IMR-90 (cell line): ENCODE results near the gene ACACA. TPM values are rescaled to one million over a fixed set of nuclear protein-coding genes. Genes with fewer than 3 reads are reported as not detected.

Experiments used
- ATAC-seq: fragments of 200-7000 bp; cut with Tn5 transposase; 2 replicates; pipeline ENCODE4 v1.9.1; 2020; ENCODE audit warnings: low read depth, mild to moderate bottlenecking, moderate library complexity
- BruUV-seq: library from RNA; stranded (reverse); fragments of 400-500 nt; replicated peaks from 2 replicates; lab custom pipeline; 2021; lab: Mats Ljungman, UMichigan
- CTCF ChIA-PET: fragments of 300-600 bp; formaldehyde crosslinking; extraction: SDS; loops from one replicate; lab custom pipeline; 2021; ENCODE audit warnings: antibody characterized with exemption; lab: Yijun Ruan, JAX
- POLR2A ChIA-PET: fragments of 300-600 bp; sonication (Branson Sonifier 250); formaldehyde crosslinking; loops from one replicate; lab custom pipeline; 2022; ENCODE audit warnings: antibody characterized with exemption; ENCODE audit not compliant: unreplicated experiment; lab: Charles Lee
- DNase-seq: peaks from one replicate; pipeline ENCODE4 v3.0.0; 2013
- H2AFZ ChIP-seq: replicated peaks from 2 replicates; pipeline ENCODE3; 2013; ENCODE audit warnings: low read length, mild to moderate bottlenecking; ENCODE audit not compliant: poor library complexity
- H2AK5ac ChIP-seq: 2 replicates; pipeline ENCODE4 v1.6.1; 2013; ENCODE audit warnings: low read depth, low read length, inconsistent platforms
- H2AK9ac ChIP-seq: replicated peaks from 2 replicates; pipeline ENCODE3; 2013; ENCODE audit warnings: mild to moderate bottlenecking, low read depth, low read length, moderate library complexity; ENCODE audit not compliant: poor library complexity
- H2BK120ac ChIP-seq: 2 replicates; pipeline ENCODE4 v1.6.1; 2013; ENCODE audit warnings: low read depth, low read length, inconsistent platforms
- H2BK15ac ChIP-seq: 3 replicates; pipeline ENCODE4 v1.6.1; 2013; ENCODE audit warnings: low read depth, low read length, inconsistent platforms
- H2BK20ac ChIP-seq: 2 replicates; pipeline ENCODE4 v1.6.1; 2013; ENCODE audit warnings: low read depth, mild to moderate bottlenecking, inconsistent platforms, low read length, moderate library complexity
- H2BK5ac ChIP-seq: 2 replicates; pipeline ENCODE4 v1.6.1; 2013; ENCODE audit warnings: mild to moderate bottlenecking, low read depth, low read length, inconsistent platforms; ENCODE audit not compliant: poor library complexity, severe bottlenecking
- H3K14ac ChIP-seq: replicated peaks from 2 replicates; pipeline ENCODE4 v1.6.1; 2013; ENCODE audit warnings: low read depth, low read length, inconsistent platforms
- H3K18ac ChIP-seq: 2 replicates; pipeline ENCODE4 v1.6.1; 2013; ENCODE audit warnings: low read depth, low read length, control low read depth
- H3K23ac ChIP-seq: 2 replicates; pipeline ENCODE4 v1.6.1; 2013; ENCODE audit warnings: low read depth, low read length, inconsistent platforms
- H3K27ac ChIP-seq: 2 replicates; pipeline ENCODE4 v1.5.1; 2013; ENCODE audit warnings: mild to moderate bottlenecking, control low read depth, low read length; ENCODE audit not compliant: insufficient read depth
- H3K27me3 ChIP-seq: 2 replicates; pipeline ENCODE4 v1.6.1; 2013; ENCODE audit warnings: low read length; ENCODE audit not compliant: control insufficient read depth, insufficient read depth
- H3K36me3 ChIP-seq: 2 replicates; pipeline ENCODE4 v1.6.1; 2013; ENCODE audit warnings: low read length, mixed read lengths; ENCODE audit not compliant: control insufficient read depth, insufficient read depth
- H3K4ac ChIP-seq: 2 replicates; pipeline ENCODE4 v1.6.1; 2013; ENCODE audit warnings: low read depth, low read length, inconsistent platforms
- H3K4me1 ChIP-seq: 2 replicates; pipeline ENCODE4 v1.6.1; 2013; ENCODE audit warnings: low read length, mixed read lengths; ENCODE audit not compliant: control insufficient read depth, insufficient read depth
- H3K4me2 ChIP-seq: 2 replicates; pipeline ENCODE4 v1.6.1; 2013; ENCODE audit warnings: low read depth, mild to moderate bottlenecking, control low read depth, low read length, moderate library complexity
- H3K4me3 ChIP-seq: 2 replicates; pipeline ENCODE4 v1.5.1; 2013; ENCODE audit warnings: low read depth, mild to moderate bottlenecking, control low read depth, low read length, moderate library complexity; ENCODE audit not compliant: insufficient read depth
- H3K56ac ChIP-seq: 2 replicates; pipeline ENCODE4 v1.6.1; 2013; ENCODE audit warnings: low read length, inconsistent platforms; ENCODE audit not compliant: insufficient read depth; ENCODE audit errors: extremely low read depth
- H3K79me1 ChIP-seq, 2 experiments: 2 replicates each; pipeline ENCODE4 v1.6.1; 2013; ENCODE audit warnings: low read length in 2 of 2, inconsistent platforms in 1 of 2, low read depth in 1 of 2
- H3K9ac ChIP-seq: 2 replicates; pipeline ENCODE4 v1.6.1; 2013; ENCODE audit warnings: low read depth, low read length, control low read depth
- H3K9me1 ChIP-seq: 2 replicates; pipeline ENCODE4 v1.6.1; 2013; ENCODE audit warnings: low read length, inconsistent platforms; ENCODE audit not compliant: insufficient read depth
- H3K9me3 ChIP-seq: 2 replicates; pipeline ENCODE4 v1.6.1; 2013; ENCODE audit warnings: low read length; ENCODE audit not compliant: control insufficient read depth, insufficient read depth
- H4K20me1 ChIP-seq: 2 replicates; pipeline ENCODE4 v1.6.1; 2013; ENCODE audit warnings: low read length, inconsistent platforms; ENCODE audit not compliant: insufficient read depth
- H4K5ac ChIP-seq: 2 replicates; pipeline ENCODE4 v1.6.1; 2013; ENCODE audit warnings: mild to moderate bottlenecking, low read depth, low read length, control low read depth
- H4K8ac ChIP-seq, 2 experiments: 2 replicates each; pipeline ENCODE4 v1.6.1; 2013; ENCODE audit warnings: low read depth in 2 of 2, low read length in 2 of 2, control low read depth in 1 of 2, inconsistent platforms in 1 of 2
- H4K91ac ChIP-seq: 2 replicates; pipeline ENCODE4 v1.6.1; 2013; ENCODE audit warnings: low read depth, low read length, inconsistent platforms; ENCODE audit not compliant: insufficient read depth
- ELK1 ChIP-seq: fragments of 150-350 bp; IDR thresholded peaks from 2 replicates; pipeline ENCODE4 v1.6.1; 2016; ENCODE audit warnings: low read depth, mild to moderate bottlenecking, low read length, moderate library complexity, borderline replicate concordance
- FOS ChIP-seq: fragments of 150-350 bp; IDR thresholded peaks from 2 replicates; pipeline ENCODE4 v1.6.1; 2016; ENCODE audit warnings: low read depth, low read length
- MXI1 ChIP-seq: IDR thresholded peaks from 2 replicates; pipeline ENCODE4 v1.6.1; 2012; ENCODE audit warnings: low read depth, mild to moderate bottlenecking, low read length, moderate library complexity, borderline replicate concordance
- USF2 ChIP-seq: fragments of 150-350 bp; IDR thresholded peaks from 2 replicates; pipeline ENCODE4 v1.6.1; 2017; ENCODE audit warnings: mild to moderate bottlenecking, antibody characterized with exemption, low read length, low read depth
- WGBS, 2 experiments: methylation state at CpG; one replicate each; pipeline versions ENCODE4 v1.1.5 to v1.1.7; 2013; ENCODE audit warnings: missing lambda C conversion rate in 2 of 2; ENCODE audit not compliant: insufficient read length in 1 of 2; ENCODE audit errors: extremely low coverage in 2 of 2; 5-methylcytosine and 5-hydroxymethylcytosine counted together
- dilution Hi-C: fragments of 300-500 bp; cut with HindIII; formaldehyde crosslinking; loops from one replicate; pipeline ENCODE4 v1.14.3; 2018; ENCODE audit warnings: low sequenced_read_pairs; ENCODE audit not compliant: unreplicated experiment
- in situ Hi-C: fragments of 300-500 bp; cut with MboI; formaldehyde crosslinking; loops from 3 replicates; pipeline ENCODE4 v1.14.3; 2019; ENCODE audit warnings: low sequenced_read_pairs, inconsistent platforms, mixed read lengths
- intact Hi-C: fragments of 100-400 bp; cut with micrococcal nuclease; formaldehyde crosslinking; loops from 2 replicates; pipeline ENCODE4 v1.10.0; 2022
- polyA plus RNA-seq, 3 experiments: library from polyadenylated mRNA; depleted of rRNA; stranded (reverse); fragments of >200 nt; gene quantifications; 2 replicates each; pipeline ENCODE4 v1.2.3, GENCODE V29; 2012; ENCODE audit warnings: low replicate concordance in 1 of 3
- total RNA-seq: library from RNA; depleted of rRNA; stranded (reverse); fragments of >200 nt; gene quantifications from 2 replicates; pipeline ENCODE4 v1.2.3, GENCODE V29; 2012

ACACA gene
- total and polyA plus RNA-seq, 2 of the 4 experiments (the other 2 are of a cell fraction), result 21.3 to 39.1 TPM

- Histone ChIP-seq H3K79me1 (peaks cover 0 to 24% of the 10 kb centered on the region in 2 experiments; a peak in 3 of 4 replicates), H3K9me3 (no peaks in the 10 kb centered on the region), H4K20me1 (0 out of 2 replicates have a peak, but pooled peaks cover 2% of the 10 kb centered on the region), H2BK5ac (no peak overlapping the region), H2BK20ac (no peak overlapping the region), H3K36me3 (no peaks in the 10 kb centered on the region), H4K91ac (no peak overlapping the region; the same call in 1 of the 2 replicates), H3K4me2 (no peak overlapping the region), H2AFZ (no peak overlapping the region), H2BK15ac (no peak overlapping the region), H3K56ac (no peak overlapping the region), H4K8ac (0 out of 4 replicates have a peak overlapping the region, but pooled peaks of 1 of the 2 experiments have one; percentile 25), H3K4me3 (no peak overlapping the region), H3K4ac (no peak overlapping the region), H3K27ac (no peak overlapping the region), H3K14ac (no peak overlapping the region), H2AK5ac (no peak overlapping the region), H2AK9ac (no peak overlapping the region), H3K27me3 (no peaks in the 10 kb centered on the region), H3K4me1 (no peaks in the 10 kb centered on the region), H3K23ac (peak overlapping the region; percentile 47; the same call in 1 of the 2 replicates), H3K9ac (no peak overlapping the region), H3K9me1 (peaks cover 3% of the 10 kb centered on the region; the same call in 1 of the 2 replicates), H3K18ac (no peak overlapping the region), H2BK120ac (no peak overlapping the region), H4K5ac (no peak overlapping the region)
- POLR2A ChIA-PET, result no interaction called here
- DNase-seq, result no peak
- WGBS, 2 experiments, result 100% methylated on average over 1 of the region's 2 CpGs; no CpG with 5 or more reads in 1 of the 2 experiments
- CTCF ChIA-PET, result no interaction called here
- no peak for TF ChIP-seq MXI1
- no peak for TF ChIP-seq USF2
- TF ChIP-seq ELK1, result no peak
- no peak for TF ChIP-seq FOS
- intact Hi-C loops (loop anchor here (5.0 kb wide), 1 partner anchor 33 kb away; no protein-coding TSS in a partner anchor), in situ Hi-C loops (no loop called here), dilution Hi-C loops (no loop called here)
- ATAC-seq, result no peak
- no TSS peak for BruUV-seq
Observed at GRCh38 chr17:37305406-37305905, 101.2 kb downstream of the ACACA start.
